ENCODE results near the gene BPIFB4.
"Not testable (repeated sequence)": the region's sequence is repeated elsewhere in the genome, so short reads cannot be mapped to it uniquely, and the experiment has no call there.

BPIFB4 gene

GRCh38 chr20:33079259-33079658 lies at the start of gene BPIFB4:
BPIFB4 (plus strand) TSS chr20:33079643; CDS start chr20:33081527, 1,884 bp downstream.
- no peak for DNase-seq (ENCODE audit: low read depth in 2 of 2, low spot score in 1 of 2)

DNA sequence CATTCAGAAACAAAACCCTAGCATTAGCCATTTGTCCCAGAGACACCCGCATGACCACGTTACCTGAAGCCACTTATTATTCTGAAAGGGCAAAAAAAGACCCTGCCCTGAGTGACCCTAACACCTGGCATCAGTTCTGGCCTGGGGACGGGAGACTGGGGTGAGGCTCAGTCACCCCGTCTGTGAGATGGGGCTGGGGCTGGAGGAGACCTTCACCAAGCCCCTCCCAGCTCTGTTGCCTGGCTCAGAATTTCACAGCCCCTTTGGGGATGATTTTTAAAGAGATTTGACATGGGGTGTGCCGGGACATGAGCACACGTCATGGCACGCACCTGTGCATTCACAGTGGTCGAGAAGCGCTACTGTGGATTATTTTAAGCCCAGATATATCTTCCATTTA lies 49.4 kb upstream of the BPIFB4 start:
- no peak for DNase-seq (ENCODE audit: low read depth in 2 of 2, low spot score in 1 of 2)

- DNase-seq (ENCODE audit: low read depth in 2 of 2, low spot score in 1 of 2) = no peak
These were observed 48.9 kb upstream of the BPIFB4 start for GRCh38 chr20:33030569-33030968.

DNA sequence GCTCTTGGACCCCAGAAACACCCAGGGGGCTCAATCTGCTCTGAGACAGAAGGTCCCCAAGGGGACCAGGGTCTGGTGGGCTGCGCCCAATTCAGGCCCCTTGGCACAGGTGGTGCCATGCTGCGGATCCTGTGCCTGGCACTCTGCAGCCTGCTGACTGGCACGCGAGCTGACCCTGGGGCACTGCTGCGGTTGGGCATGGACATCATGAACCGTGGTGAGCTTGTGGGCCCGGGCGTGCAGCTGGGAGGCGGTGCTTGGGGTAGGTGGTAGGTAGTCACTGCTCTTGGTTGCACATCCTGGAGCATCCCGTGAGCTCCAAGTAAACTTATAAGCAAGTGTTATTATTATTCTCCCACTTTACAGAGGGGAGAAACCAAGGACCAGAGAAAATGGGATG lies 47.9 kb upstream of the BPIFB4 start, which contains the start of gene BPIFB6:
TSS of gene BPIFB6 (plus strand) at position 118 of the 400 bp plus-strand sequence. CDS start at position 118, 0 bp downstream.
- no peak for DNase-seq (ENCODE audit: low read depth in 2 of 2, low spot score in 1 of 2)

DNA sequence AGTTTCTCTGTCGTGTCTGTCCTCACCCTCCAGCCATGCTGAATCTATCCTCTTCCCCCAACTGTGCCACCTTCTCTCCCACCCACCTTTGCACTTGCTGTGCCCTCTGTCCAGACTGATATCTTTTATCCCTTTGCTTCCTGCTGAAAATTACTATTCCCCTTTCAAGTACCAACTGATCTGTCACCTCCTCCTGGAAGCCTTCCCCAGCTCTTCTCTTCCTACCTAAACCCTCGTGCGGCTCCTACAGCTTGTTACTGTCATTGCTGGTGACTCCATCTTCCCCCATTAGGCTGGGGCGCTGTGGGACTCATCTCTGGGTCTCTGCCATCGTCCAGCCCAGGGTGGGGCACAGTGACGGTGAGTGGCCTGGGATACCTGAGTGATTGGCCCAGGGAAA lies 46.9 kb upstream of the BPIFB4 start:
- no peak for DNase-seq (ENCODE audit: low read depth in 2 of 2, low spot score in 1 of 2)

DNA sequence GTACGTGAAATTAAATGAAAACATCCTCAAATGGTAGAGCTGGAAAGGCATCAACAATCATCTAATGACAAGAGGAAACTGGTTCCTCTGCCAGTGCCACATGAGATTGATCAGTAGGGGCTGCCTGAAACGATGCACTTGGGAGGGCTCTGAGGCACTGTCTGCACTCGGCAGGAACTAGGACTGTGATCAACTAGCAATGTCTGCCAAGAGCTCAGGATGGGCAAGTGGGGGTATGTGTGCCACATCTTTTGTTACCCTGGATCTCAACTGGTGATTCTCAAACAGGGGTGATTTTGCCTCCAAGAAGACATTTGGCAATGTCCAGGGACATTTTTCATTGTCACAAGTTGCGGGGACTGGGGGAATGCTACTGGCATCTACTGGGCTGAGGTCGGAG lies 46.1 kb upstream of the BPIFB4 start:
- DNase-seq (ENCODE audit: low read depth in 2 of 2, low spot score in 1 of 2) = no peak

DNA sequence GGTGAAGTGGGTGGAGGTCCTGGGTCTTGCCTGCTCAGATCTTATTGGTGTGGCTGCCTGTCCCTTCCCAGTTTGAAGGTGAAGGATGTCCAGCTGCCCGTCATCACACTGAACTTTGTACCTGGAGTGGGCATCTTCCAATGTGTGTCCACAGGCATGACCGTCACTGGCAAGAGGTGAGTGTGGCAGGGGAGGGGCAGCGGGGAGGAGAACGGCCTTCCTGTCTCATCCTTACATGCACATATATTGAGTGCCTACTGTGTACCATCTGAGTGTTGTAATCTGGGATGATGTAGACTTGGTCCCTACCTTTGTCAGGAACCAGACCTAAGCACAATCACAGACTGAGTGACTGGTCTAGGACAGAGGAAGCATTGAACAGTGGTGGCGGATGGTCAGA lies 45.3 kb upstream of the BPIFB4 start:
- no peak for DNase-seq (ENCODE audit: low read depth in 2 of 2, low spot score in 1 of 2)

DNA sequence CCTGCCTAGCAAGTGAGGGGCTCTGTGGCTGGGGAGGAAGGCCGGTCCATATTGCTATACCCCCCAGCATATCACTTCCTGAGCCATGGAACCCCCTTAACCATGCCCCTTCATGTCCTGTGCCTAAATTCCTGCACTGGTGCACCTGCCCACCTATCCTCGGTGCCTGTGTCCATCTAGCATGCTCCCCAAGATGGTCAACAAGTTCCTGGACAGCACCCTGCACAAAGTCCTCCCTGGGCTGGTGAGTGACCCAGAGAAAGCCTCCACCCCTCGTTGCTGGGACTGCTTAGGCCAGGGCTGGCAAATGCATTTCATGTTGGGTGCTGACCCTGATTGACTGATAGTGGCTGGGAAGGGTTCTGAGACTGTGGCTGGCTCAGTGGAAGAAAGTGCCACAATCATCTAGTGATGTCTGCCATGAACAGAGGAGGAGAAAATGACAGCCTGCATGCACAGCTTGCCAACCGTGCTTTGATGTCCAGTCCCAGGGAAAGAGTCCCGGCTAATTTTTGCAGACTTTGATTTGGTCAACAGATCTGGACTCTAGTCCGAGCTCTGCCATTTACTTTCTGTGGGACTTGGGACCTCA lies 44.4 kb upstream of the BPIFB4 start:
- no peak for DNase-seq (ENCODE audit: low read depth in 2 of 2, low spot score in 1 of 2)

DNA sequence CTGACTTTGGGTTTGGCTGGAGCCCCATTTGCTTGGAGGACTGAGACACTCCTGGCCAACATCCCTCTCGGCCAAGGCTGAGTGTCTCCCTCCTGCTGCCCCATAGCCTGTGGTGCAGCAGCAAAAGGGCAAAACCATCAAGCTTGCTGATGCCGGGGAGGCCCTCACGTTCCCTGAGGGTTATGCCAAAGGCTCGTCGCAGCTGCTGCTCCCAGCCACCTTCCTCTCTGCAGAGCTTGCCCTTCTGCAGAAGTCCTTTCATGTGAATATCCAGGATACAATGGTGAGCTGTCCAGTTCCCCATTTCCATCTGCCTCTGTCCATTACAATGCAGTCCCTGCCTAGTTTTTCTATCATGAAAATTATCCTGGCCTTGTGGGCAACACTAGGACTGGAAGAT lies 42.0 kb upstream of the BPIFB4 start:
- no peak for DNase-seq (ENCODE audit: low read depth in 2 of 2, low spot score in 1 of 2)

- DNase-seq (ENCODE audit: low read depth in 2 of 2, low spot score in 1 of 2) = no peak
These were observed 41.2 kb upstream of the BPIFB4 start for GRCh38 chr20:33038243-33038642.

DNA sequence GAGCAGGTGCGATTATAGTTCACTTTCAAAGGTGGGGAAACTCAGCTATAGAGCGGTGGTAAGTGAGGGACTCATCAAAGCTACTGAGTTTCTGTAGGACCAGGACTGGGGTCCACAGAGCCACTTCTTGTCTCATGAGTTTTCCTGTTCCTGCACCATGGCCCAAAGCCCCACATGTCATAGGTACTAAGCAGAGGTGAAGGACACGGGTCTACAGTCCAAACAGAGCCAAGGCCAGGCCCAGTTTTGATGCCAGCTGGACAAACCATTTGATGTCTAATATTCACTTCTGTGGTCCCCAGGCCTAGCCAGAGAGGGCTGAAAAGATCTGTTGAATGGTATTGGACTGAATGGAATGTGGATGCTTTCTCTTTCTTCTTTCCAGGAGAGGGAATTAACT lies 37.0 kb upstream of the BPIFB4 start:
- no peak for DNase-seq (ENCODE audit: low read depth in 2 of 2, low spot score in 1 of 2)

DNA sequence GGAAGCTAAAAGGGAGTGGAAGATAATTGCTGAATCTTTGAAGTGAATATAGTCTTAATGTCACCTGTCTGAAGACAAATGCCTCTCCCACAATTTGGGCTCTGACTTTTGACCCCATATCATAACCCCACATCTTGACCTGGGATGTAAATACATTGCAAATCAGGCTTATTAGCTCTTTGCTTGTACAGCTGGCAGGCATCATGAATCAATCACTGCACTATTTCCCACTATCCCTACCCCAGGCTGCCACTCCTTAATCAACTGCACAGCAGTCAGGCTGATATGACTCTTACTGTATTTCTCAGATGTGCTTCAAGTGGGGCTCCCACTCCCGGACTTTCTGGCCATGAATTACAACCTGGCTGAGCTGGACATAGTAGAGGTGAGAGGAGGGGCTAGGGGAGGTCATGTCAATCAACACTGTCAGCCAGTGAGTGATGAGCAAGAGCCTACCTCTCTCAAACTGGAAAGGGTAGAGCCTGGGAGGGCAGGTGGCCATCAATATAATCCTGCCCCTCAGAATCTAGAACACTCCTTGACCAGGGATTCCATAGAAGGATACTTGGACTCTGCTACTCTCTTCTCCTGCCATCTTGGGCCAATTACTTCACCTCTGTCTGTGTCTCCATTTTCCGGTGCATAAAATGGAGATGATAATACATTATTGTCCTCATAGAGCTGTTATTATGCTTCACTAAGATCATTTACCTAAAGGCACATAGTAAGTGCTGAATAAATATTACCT lies 36.3 kb upstream of the BPIFB4 start:
- DNase-seq (ENCODE audit: low read depth in 2 of 2, low spot score in 1 of 2) = no peak

GRCh38 chr20:33043731-33044181 lies 35.7 kb upstream of the BPIFB4 start:
- DNase-seq (ENCODE audit: low read depth in 2 of 2, low spot score in 1 of 2) = no peak

GRCh38 chr20:33045129-33045721 lies 34.2 kb upstream of the BPIFB4 start:
- DNase-seq (ENCODE audit: low read depth in 2 of 2, low spot score in 1 of 2) = not testable (repeated sequence)

DNA sequence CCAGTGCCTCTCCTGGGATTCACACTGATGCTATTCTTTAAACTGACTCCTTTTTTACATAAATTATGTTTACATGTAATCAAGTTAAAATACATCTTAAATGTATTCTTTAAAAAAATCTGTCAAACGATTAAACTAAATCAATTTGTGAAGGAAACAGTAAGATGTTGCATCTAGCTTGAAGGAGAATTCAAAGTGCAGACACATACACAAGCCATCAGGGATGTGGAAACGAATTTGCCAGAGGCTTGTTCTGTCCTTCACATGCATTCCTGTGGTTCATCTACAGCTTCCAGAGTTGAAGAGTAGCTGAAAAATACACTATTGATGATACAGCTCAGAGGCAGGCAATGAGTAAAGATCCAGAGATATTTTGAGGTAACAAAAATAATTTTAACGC lies 33.0 kb upstream of the BPIFB4 start:
- DNase-seq (ENCODE audit: low read depth in 2 of 2, low spot score in 1 of 2) = no peak

DNA sequence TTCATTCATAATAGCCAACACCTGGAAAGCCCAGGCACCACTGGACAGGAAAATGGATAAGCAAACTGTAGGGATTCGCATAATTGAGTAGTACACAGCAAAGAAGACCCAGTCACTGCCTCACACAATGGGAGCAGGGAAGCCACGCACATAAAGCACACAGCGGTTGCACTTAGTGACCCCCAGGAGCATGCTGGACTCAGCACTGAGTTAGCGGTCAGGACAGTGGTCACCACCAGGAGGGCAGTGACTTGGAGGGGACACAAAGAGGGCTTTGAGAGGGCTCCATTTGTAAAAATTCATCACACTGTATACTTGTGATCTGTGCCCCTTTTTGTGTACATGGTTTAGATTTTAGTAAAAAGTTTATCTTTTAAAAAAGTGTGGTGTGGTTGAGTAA lies 28.1 kb upstream of the BPIFB4 start:
- no peak for DNase-seq (ENCODE audit: low read depth in 2 of 2, low spot score in 1 of 2)

GRCh38 chr20:33053291-33054106 lies 25.9 kb upstream of the BPIFB4 start, which contains the start of gene BPIFB3:
BPIFB3 (plus strand) TSS chr20:33053903; CDS start chr20:33055436, 1,533 bp downstream.
- DNase-seq (ENCODE audit: low read depth in 2 of 2, low spot score in 1 of 2) = no peak

- no peak for DNase-seq (ENCODE audit: low read depth in 2 of 2, low spot score in 1 of 2)
These were observed 25.1 kb upstream of the BPIFB4 start for GRCh38 chr20:33054381-33054780.

DNA sequence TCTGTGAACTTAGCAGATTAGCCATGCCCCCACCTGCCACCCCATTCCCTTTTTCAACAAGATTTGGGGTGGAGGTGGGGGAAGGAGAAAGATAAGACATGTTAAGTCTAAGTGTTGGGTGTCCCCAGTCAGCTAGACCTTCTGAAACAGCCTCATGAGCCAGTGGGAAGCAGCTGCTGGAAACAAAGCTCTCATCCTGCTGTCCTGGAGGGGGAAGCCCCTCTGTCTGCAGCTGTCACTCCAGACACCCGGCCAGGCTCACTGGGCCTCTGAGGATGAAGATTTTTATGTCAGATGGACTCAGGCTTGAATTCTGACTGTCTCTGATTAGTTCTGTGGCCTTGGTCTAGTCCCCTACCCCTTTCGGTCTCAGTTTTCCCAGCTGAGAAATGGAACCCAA lies 24.7 kb upstream of the BPIFB4 start:
- no peak for DNase-seq (ENCODE audit: low read depth in 2 of 2, low spot score in 1 of 2)

DNA sequence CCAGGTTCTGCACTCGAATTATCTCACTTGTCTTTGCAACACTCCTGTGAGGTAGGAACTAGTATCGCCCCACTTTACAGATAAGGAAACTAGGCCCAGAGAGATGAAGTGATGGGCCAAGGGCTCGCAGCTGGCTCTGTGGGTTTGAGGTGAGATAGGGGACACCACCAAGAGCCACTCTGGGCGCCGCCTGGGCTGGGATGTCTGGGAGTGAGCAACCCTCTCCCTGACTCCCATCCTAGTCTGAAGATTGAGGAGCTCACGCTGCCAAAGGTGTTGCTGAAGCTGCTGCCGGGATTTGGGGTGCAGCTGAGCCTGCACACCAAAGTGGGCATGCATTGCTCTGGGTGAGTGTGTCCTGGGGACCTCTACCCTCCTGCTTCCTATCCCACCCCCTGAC lies 20.3 kb upstream of the BPIFB4 start:
- DNase-seq (ENCODE audit: low read depth in 2 of 2, low spot score in 1 of 2) = no peak

DNA sequence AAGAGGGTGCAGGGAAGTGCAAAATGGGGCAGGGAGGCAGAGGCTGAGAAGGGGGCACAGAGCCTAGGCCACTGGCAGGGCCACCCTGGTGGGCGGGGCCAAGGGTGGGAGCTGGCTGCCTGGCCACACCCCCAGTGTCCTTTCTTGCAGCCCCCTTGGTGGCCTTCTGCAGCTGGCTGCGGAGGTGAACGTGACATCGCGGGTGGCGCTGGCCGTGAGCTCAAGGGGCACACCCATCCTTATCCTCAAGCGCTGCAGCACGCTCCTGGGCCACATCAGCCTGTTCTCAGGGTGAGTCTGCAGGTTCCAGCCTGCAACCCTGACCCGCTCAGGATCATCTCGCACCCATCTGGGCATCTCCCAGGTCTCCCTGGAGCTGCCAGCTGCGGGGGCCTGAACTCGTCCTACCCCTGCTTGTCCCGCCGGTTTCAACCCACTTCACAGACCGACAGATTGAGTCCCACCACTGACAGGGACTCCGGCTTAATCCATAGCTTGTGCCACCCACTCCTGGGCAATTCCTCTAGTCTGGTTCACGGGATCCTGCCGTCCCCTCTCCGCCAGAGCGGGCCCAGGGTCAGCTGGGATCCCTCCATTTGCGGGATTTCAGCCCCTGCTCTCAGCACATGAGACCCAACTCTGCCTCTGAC lies 19.6 kb upstream of the BPIFB4 start:
- no peak for DNase-seq (ENCODE audit: low read depth in 2 of 2, low spot score in 1 of 2)
